GM19324 (cell line): ENCODE results near the gene LIPE.

Experiments
- ATAC-seq: cut with Tn5 transposase; IDR thresholded peaks from one replicate; pipeline ENCODE4 v1.9.1; 2021; ENCODE audit warnings: mild to moderate bottlenecking, moderate library complexity; ENCODE audit not compliant: unreplicated experiment, low FRiP score

LIPE gene

GRCh38 chr19:42357290-42357689 lies 69.9 kb downstream of the LIPE start:
- no peak for ATAC-seq

GRCh38 chr19:42356686-42357085 lies 70.5 kb downstream of the LIPE start:
- ATAC-seq = no peak

- no peak for ATAC-seq
Measured at GRCh38 chr19:42355896-42356295, 71.3 kb downstream of the LIPE start.

DNA sequence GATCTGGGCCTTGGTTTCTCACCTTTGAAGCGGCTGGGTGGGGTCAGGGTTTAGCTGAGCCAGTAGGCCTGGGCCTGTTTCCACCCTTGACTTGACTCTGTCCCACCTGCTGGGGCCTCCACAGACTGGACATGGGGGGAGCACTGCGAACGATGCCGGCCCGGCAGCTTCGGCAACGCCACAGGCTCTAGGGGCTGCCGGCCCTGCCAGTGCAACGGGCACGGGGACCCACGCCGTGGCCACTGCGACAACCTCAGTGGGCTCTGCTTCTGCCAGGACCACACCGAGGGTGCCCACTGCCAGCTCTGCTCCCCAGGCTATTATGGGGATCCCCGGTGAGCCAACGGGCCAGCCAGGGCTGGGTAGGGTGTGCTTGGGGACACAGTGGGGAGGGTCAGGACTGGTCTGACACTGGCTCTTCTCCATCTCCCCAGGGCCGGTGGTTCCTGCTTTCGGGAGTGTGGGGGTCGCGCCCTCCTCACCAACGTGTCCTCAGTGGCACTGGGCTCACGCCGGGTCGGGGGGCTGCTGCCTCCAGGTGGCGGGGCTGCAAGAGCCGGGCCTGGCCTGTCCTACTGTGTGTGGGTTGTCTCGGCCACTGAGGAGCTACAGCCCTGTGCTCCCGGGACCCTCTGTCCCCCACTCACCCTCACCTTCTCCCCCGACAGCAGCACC lies 73.7 kb downstream of the LIPE start:
- no peak for ATAC-seq

DNA sequence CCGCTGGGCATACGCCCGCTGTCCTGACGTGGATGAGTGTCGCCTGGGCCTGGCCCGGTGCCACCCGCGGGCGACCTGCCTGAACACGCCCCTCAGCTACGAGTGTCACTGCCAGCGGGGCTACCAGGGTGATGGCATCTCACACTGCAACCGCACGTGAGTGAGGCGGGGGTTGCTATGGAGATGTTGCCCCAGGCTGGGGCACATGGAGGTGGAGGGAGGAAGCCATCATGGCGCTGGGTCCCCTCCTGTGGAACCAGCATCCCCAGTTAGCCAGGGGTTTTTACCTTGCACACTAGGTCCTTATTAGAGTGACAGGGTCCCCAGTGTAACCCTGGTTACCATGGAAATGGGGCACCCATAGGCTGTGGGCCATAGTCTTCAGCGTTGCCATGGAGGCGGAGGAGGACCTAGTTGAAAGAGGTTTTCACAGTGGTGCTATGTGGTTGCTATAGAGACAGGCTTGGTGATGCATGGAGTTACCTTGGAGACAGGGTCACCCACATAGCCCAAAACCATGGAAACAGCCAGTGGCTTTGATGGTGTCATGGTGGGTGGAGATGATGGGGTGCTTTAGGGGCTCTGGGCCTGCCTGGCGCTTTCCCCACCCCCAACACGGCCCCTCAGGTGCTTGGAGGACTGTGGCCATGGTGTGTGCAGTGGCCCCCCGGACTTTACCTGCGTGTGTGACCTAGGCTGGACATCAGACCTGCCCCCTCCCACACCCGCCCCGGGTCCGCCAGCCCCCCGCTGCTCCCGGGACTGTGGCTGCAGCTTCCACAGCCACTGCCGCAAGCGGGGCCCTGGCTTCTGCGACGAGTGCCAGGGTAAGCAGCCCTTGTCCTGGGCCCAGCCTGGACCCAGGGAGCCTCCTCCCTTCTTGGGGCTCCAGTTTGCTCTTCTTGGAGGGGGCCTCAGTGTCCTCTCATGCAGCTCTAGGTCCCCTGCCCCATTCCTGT lies 74.6 kb downstream of the LIPE start:
- ATAC-seq = no peak
